K562 (cell line): ENCODE data around the gene VWC2. TPM values are rescaled to one million over a fixed set of nuclear protein-coding genes. Genes with fewer than 3 reads are reported as not detected.

ENCODE experiments used
- ATAC-seq: fragments of 200-7000 bp; cut with Tn5 transposase; 3 replicates; pipeline ENCODE4 v1.9.1; 2020; ENCODE audit warnings: moderate library complexity
- BruUV-seq: library from RNA; stranded (reverse); fragments of 400-500 nt; replicated peaks from 2 replicates; lab custom pipeline; 2021; lab: Mats Ljungman, UMichigan
- CTCF ChIA-PET: fragments of 300-600 bp; formaldehyde crosslinking; extraction: SDS; loops from one replicate; lab custom pipeline; 2021; ENCODE audit warnings: low intra/inter-chr PET ratio; lab: Yijun Ruan, JAX
- POLR2A ChIA-PET: fragments of 300-600, 350-650 bp; sonication (Branson Sonifier 250); formaldehyde crosslinking; extraction: SDS; loops from one replicate; lab custom pipeline; 2021; ENCODE audit warnings: antibody characterized with exemption, inconsistent platforms; lab: Yijun Ruan, JAX
- DNase-seq, 4 experiments: peaks; one replicate each; pipeline versions ENCODE4 v3.0.0 to v3.0.0-alpha.2; 2011 to 2018; ENCODE audit warnings: low spot score in 3 of 4, mixed read lengths in 3 of 4; ENCODE audit errors: extremely low read depth in 1 of 4
- FAIRE-seq: peaks from 2 replicates; lab custom pipeline; 2011; peaks lifted over from hg19 to GRCh38; lab: Jason Lieb, UNC
- H2AFZ ChIP-seq: 2 replicates; pipeline ENCODE4 v1.6.0; 2011; ENCODE audit warnings: low read depth, low read length, control low read depth, inconsistent platforms
- H3K27ac ChIP-seq: fragments of 200-600 bp; 3 replicates; pipeline ENCODE4 v1.8.0; 2011; ENCODE audit warnings: low read depth, mild to moderate bottlenecking, control low read depth, inconsistent platforms, low read length, moderate library complexity, mixed read lengths; ENCODE audit errors: extremely low read depth
- H3K27me3 ChIP-seq, 2 experiments: fragments of 300-600 bp in 1 of 2; 2 replicates in 1 of 2; 3 replicates in 1 of 2; pipeline versions ENCODE4 v1.6.0 to v1.8.0; 2011; ENCODE audit warnings: inconsistent platforms in 2 of 2, low read length in 2 of 2, mild to moderate bottlenecking in 1 of 2, mixed read lengths in 1 of 2, moderate library complexity in 1 of 2; ENCODE audit not compliant: control insufficient read depth in 2 of 2, insufficient read depth in 2 of 2
- H3K36me3 ChIP-seq: fragments of 300-600 bp; 3 replicates; pipeline ENCODE4 v1.8.0; 2011; ENCODE audit warnings: mild to moderate bottlenecking, low read length, inconsistent platforms; ENCODE audit not compliant: control insufficient read depth, insufficient read depth
- H3K4me1 ChIP-seq, 2 experiments: fragments of 200-600 bp in 1 of 2; replicated peaks in 1 of 2; 2 replicates in 1 of 2; 3 replicates in 1 of 2; pipeline versions ENCODE4 v1.5.1 to v1.8.0; 2011; ENCODE audit warnings: inconsistent platforms in 2 of 2, low read length in 2 of 2, mild to moderate bottlenecking in 1 of 2, mixed read lengths in 1 of 2, moderate library complexity in 1 of 2; ENCODE audit not compliant: control insufficient read depth in 2 of 2, insufficient read depth in 2 of 2
- H3K4me2 ChIP-seq: 2 replicates; pipeline ENCODE4 v1.6.1; 2011; ENCODE audit warnings: low read length, control low read depth, inconsistent platforms, mixed read lengths; ENCODE audit not compliant: insufficient read depth
- H3K4me3 ChIP-seq: fragments of 200-600 bp; sonication (generic), shearing (Covaris generic); 2 replicates; pipeline ENCODE4 v1.5.1; 2016; ENCODE audit warnings: control low read depth, inconsistent platforms
- H3K79me2 ChIP-seq: fragments of 200-600 bp; 3 replicates; pipeline ENCODE4 v1.8.0; 2011; ENCODE audit warnings: low read length, inconsistent platforms; ENCODE audit not compliant: control insufficient read depth, insufficient read depth
- H3K9ac ChIP-seq, 2 experiments: 2 replicates each; pipeline versions ENCODE4 v1.6.0 to v1.6.1; 2011; ENCODE audit warnings: low read depth in 2 of 2, low read length in 2 of 2, control low read depth in 1 of 2, inconsistent platforms in 1 of 2, mild to moderate bottlenecking in 1 of 2, mixed read lengths in 1 of 2; ENCODE audit not compliant: insufficient read depth in 1 of 2
- H3K9me1 ChIP-seq: one replicate; pipeline ENCODE4 v1.6.0; 2011; ENCODE audit warnings: inconsistent platforms, mild to moderate bottlenecking, low read length, moderate library complexity; ENCODE audit not compliant: control insufficient read depth, insufficient read depth
- H3K9me3 ChIP-seq: replicated peaks from 2 replicates; pipeline ENCODE4 v1.5.1; 2011; ENCODE audit warnings: low read depth, low read length, inconsistent platforms; ENCODE audit not compliant: control insufficient read depth, insufficient read depth
- H4K20me1 ChIP-seq: replicated peaks from 2 replicates; pipeline ENCODE4 v1.6.1; 2011; ENCODE audit warnings: low read length, inconsistent platforms, mixed read lengths; ENCODE audit not compliant: control insufficient read depth, insufficient read depth
- CAMTA2 ChIP-seq: fragments of 250-450 bp; sonication (Bioruptor Pico); conservative IDR thresholded peaks from 2 replicates; pipeline ENCODE4 v1.5.1; 2022
- CCAR2 ChIP-seq: fragments of 200-400 bp; formaldehyde crosslinking; IDR thresholded peaks from 2 replicates; pipeline ENCODE4 v1.6.1; 2017; ENCODE audit warnings: mild to moderate bottlenecking, low read depth, low read length
- CUX1 ChIP-seq: fragments of 200-800 bp; sonication (Bioruptor generic); IDR thresholded peaks from 2 replicates; pipeline ENCODE4 v1.6.1; 2016; ENCODE audit warnings: missing genetic modification characterization, missing compliant biosample characterization
- FOXA1 ChIP-seq: fragments of 450-650 bp; IDR thresholded peaks from 2 replicates; pipeline ENCODE4 v1.6.1; 2016; ENCODE audit warnings: mild to moderate bottlenecking, borderline replicate concordance
- FOXO4 ChIP-seq: fragments of 450-650 bp; formaldehyde crosslinking; IDR thresholded peaks from 2 replicates; pipeline ENCODE4 v1.4.0; 2020; ENCODE audit warnings: mild to moderate bottlenecking, moderate library complexity
- FUS ChIP-seq: fragments of 200-400 bp; formaldehyde crosslinking; optimal IDR thresholded peaks from 2 replicates; pipeline ENCODE3; 2017; ENCODE audit warnings: low read depth, low read length
- HDAC6 ChIP-seq: IDR thresholded peaks from 2 replicates; pipeline ENCODE4 v1.6.1; 2012; ENCODE audit warnings: low read depth, mild to moderate bottlenecking, control low read depth, inconsistent platforms, low read length, moderate library complexity
- KHSRP ChIP-seq: fragments of 450-650 bp; IDR thresholded peaks from 2 replicates; pipeline ENCODE4 v1.6.1; 2017
- RBFOX2 ChIP-seq: fragments of 200-400 bp; formaldehyde crosslinking; IDR thresholded peaks from 2 replicates; pipeline ENCODE4 v1.6.1; 2017; ENCODE audit warnings: low read depth, mild to moderate bottlenecking, low read length, moderate library complexity
- RBM15 ChIP-seq: fragments of 200-400 bp; formaldehyde crosslinking; IDR thresholded peaks from 2 replicates; pipeline ENCODE4 v1.6.1; 2018; ENCODE audit warnings: mild to moderate bottlenecking, low read length, moderate library complexity; ENCODE audit not compliant: insufficient read depth
- THRB ChIP-seq: fragments of 450-650 bp; formaldehyde crosslinking; conservative IDR thresholded peaks from 2 replicates; pipeline ENCODE4 v1.4.0; 2022; ENCODE audit warnings: mild to moderate bottlenecking, missing genetic modification characterization
- ZNF174 ChIP-seq: fragments of 250-450 bp; sonication (Bioruptor Pico); IDR thresholded peaks from 2 replicates; pipeline ENCODE4 v1.4.0; 2020; ENCODE audit warnings: mild to moderate bottlenecking
- ZNF263 ChIP-seq: sonication (generic); formaldehyde crosslinking; IDR thresholded peaks from 2 replicates; pipeline ENCODE4 v1.8.0; 2022; ENCODE audit warnings: mild to moderate bottlenecking, missing genetic modification reagents, borderline replicate concordance
- whole genome bisulfite sequencing: fragments of 100-300 bp; shearing (Covaris generic); methylation state at CpG from one replicate; pipeline ENCODE4 v1.1.6; 2016; ENCODE audit warnings: low coverage, mixed read lengths; ENCODE audit not compliant: insufficient coverage; ENCODE audit errors: missing lambda C conversion rate; 5-methylcytosine and 5-hydroxymethylcytosine counted together
- in situ Hi-C: fragments of 300-500 bp; cut with MboI; formaldehyde crosslinking; loops from 4 replicates; pipeline ENCODE4 v1.15.0; 2018; ENCODE audit warnings: inconsistent platforms, mixed read lengths
- intact Hi-C: fragments of 100-400 bp; cut with micrococcal nuclease; formaldehyde crosslinking; loops from 2 replicates; pipeline ENCODE4 v1.14.2; 2022
- polyA plus RNA-seq, 8 experiments: library from polyadenylated mRNA; depleted of rRNA in 4 of 8; stranded (reverse) in 5 of 8; unstranded in 3 of 8; fragments of >200 nt; fragmentation: Nextera tagmentation in 2 of 8; fragmentation: Illumina TruSeq in 1 of 8; extraction: Ambion mirVana in 2 of 8; extraction: Trizol in 1 of 8; gene quantifications; 2 replicates each; pipeline versions ENCODE4 v1.2.1 to v1.2.3, GENCODE V29; 2011 to 2014; ENCODE audit warnings: inconsistent platforms in 1 of 8, missing spikeins in 1 of 8
- total RNA-seq, 7 experiments: library from RNA; depleted of rRNA in 6 of 7; stranded (reverse); fragments of >200 nt in 6 of 7; fragmentation: Illumina TruSeq in 2 of 7; extraction: Trizol in 2 of 7; gene quantifications; 2 replicates each; pipeline versions ENCODE4 v1.2.1 to v1.2.3, GENCODE V29; 2011 to 2021; ENCODE audit warnings: low replicate concordance in 1 of 7

Gene VWC2
- total and polyA plus RNA-seq, 9 of the 15 experiments (the other 6 are each of a cell fraction or from before 2014, with no cell fraction given) = not detected

- TF ChIP-seq HDAC6 (no peak), KHSRP (no peak), CCAR2 (no peak), FOXO4 (CRISPR knock-in tag) (no peak)
Measured at GRCh38 chr7:49927631-49928030, 154.2 kb downstream of the VWC2 start (continued).

GRCh38 chr7:49928787-49929186, 155.3 kb downstream of the VWC2 start:
- ChIA-PET CTCF (no interaction called here), POLR2A (no interaction called here)
- ATAC-seq = no peak
- intact Hi-C loops = no loop called here
- in situ Hi-C loops = no loop called here
- DNase-seq = no peak
- Histone ChIP-seq H3K4me2 (no peak overlapping the region), H3K27me3 (no peaks in the 10 kb centered on the region), H4K20me1 (no peaks in the 10 kb centered on the region), H3K9me1 (no peaks in the 10 kb centered on the region), H3K36me3 (no peaks in the 10 kb centered on the region), H3K9ac (no peak overlapping the region), H3K27ac (no peak overlapping the region), H3K4me1 (no peaks in the 10 kb centered on the region), H3K79me2 (no peaks in the 10 kb centered on the region), H3K9me3 (peaks cover 2% of the 10 kb centered on the region; the same call in 1 of the 2 replicates), H2AFZ (no peak overlapping the region), H3K4me3 (no peak overlapping the region)
- BruUV-seq = no TSS peak
- FAIRE-seq = no peak
- WGBS = 8% methylated on average over 2 of the region's 2 CpGs
- TF ChIP-seq RBFOX2 (no peak), CUX1 (CRISPR knock-in tag) (no peak), CAMTA2 (no peak), FOXA1 (no peak), ZNF263 (CRISPR knock-in tag) (no peak), THRB (no peak), ZNF174 (CRISPR knock-in tag) (no peak), FUS (no peak), RBM15 (no peak)
